Keratinocyte (primary cell): ENCODE measurements around the gene TRIP6. TPM values are rescaled to one million over a fixed set of nuclear protein-coding genes. Genes with fewer than 3 reads are reported as not detected.

Experiments used
- DNase-seq: peaks from one replicate; pipeline ENCODE4 v3.0.0-alpha.2; 2011; ENCODE audit warnings: low read depth, missing footprints, low spot score
- FAIRE-seq: peaks from 2 replicates; lab custom pipeline; 2011; peaks lifted over from hg19 to GRCh38; lab: Jason Lieb, UNC
- H2AFZ ChIP-seq: 2 replicates; pipeline ENCODE4 v1.6.0; 2012; ENCODE audit warnings: low read length, control low read depth, inconsistent platforms; ENCODE audit not compliant: control insufficient read depth
- H3K27ac ChIP-seq: 2 replicates; pipeline ENCODE4 v1.5.1; 2011; ENCODE audit warnings: low read length; ENCODE audit not compliant: control insufficient read depth, insufficient read depth
- H3K27me3 ChIP-seq: 3 replicates; pipeline ENCODE4 v1.6.0; 2011; ENCODE audit warnings: low read length; ENCODE audit not compliant: control insufficient read depth, insufficient read depth; ENCODE audit errors: extremely low read depth
- H3K36me3 ChIP-seq, 2 experiments: 2 replicates in 1 of 2; 3 replicates in 1 of 2; pipeline ENCODE4 v1.5.1; 2011; ENCODE audit warnings: low read length in 2 of 2, mild to moderate bottlenecking in 1 of 2; ENCODE audit not compliant: control insufficient read depth in 2 of 2, insufficient read depth in 2 of 2; ENCODE audit errors: extremely low read depth in 1 of 2
- H3K4me1 ChIP-seq: 3 replicates; pipeline ENCODE4 v1.5.1; 2011; ENCODE audit warnings: low read length; ENCODE audit not compliant: control insufficient read depth, insufficient read depth; ENCODE audit errors: extremely low read depth
- H3K4me2 ChIP-seq: 3 replicates; pipeline ENCODE4 v1.6.0; 2011; ENCODE audit warnings: low read depth, low read length; ENCODE audit not compliant: control insufficient read depth, insufficient read depth; ENCODE audit errors: extremely low read depth
- H3K4me3 ChIP-seq, 3 experiments: fragments of 200-600 bp in 1 of 3; sonication (generic) in 1 of 3; 2 replicates in 2 of 3; 3 replicates in 1 of 3; pipeline ENCODE4 v1.5.1; 2011 to 2016; ENCODE audit warnings: low read length in 3 of 3, mild to moderate bottlenecking in 3 of 3, control low read depth in 2 of 3, inconsistent platforms in 1 of 3, low read depth in 1 of 3, mixed read lengths in 1 of 3, mixed run types in 1 of 3, moderate library complexity in 1 of 3; ENCODE audit not compliant: control insufficient read depth in 2 of 3, insufficient read depth in 2 of 3; ENCODE audit errors: extremely low read depth in 1 of 3
- H3K79me2 ChIP-seq: 2 replicates; pipeline ENCODE4 v1.6.0; 2012; ENCODE audit warnings: low read length; ENCODE audit not compliant: control insufficient read depth, insufficient read depth
- H3K9ac ChIP-seq: 3 replicates; pipeline ENCODE4 v1.6.0; 2011; ENCODE audit warnings: low read length; ENCODE audit not compliant: control insufficient read depth, insufficient read depth; ENCODE audit errors: extremely low read depth
- H3K9me1 ChIP-seq: 3 replicates; pipeline ENCODE4 v1.6.0; 2011; ENCODE audit warnings: low read length; ENCODE audit not compliant: control insufficient read depth, insufficient read depth; ENCODE audit errors: extremely low read depth
- H3K9me3 ChIP-seq: 2 replicates; pipeline ENCODE4 v1.5.1; 2012; ENCODE audit warnings: low read depth, low read length; ENCODE audit not compliant: control insufficient read depth
- H4K20me1 ChIP-seq: 3 replicates; pipeline ENCODE4 v1.6.0; 2011; ENCODE audit warnings: low read length; ENCODE audit not compliant: control insufficient read depth, insufficient read depth; ENCODE audit errors: extremely low read depth
- CTCF ChIP-seq, 3 experiments: IDR thresholded peaks in 1 of 3; conservative IDR thresholded peaks in 1 of 3; optimal IDR thresholded peaks in 1 of 3; 2 replicates in 2 of 3; 3 replicates in 1 of 3; pipeline versions ENCODE3 to v1.5.1; 2011; ENCODE audit warnings: low read length in 3 of 3, mild to moderate bottlenecking in 3 of 3, moderate library complexity in 2 of 3, control low read depth in 1 of 3, inconsistent platforms in 1 of 3; ENCODE audit not compliant: insufficient read depth in 2 of 3; ENCODE audit errors: extremely low read depth in 1 of 3
- EZH2 ChIP-seq: IDR thresholded peaks from one replicate; pipeline ENCODE4 v1.6.1; 2012; ENCODE audit warnings: inconsistent platforms, mild to moderate bottlenecking, low read length, moderate library complexity
- dilution Hi-C: fragments of 300-500 bp; cut with MboI; formaldehyde crosslinking; loops from one replicate; pipeline ENCODE4 v1.7.0; 2020; ENCODE audit warnings: low sequenced_read_pairs; ENCODE audit not compliant: extremely low pct_ligation_motif_present
- polyA plus RNA-seq, 5 experiments: library from polyadenylated mRNA; depleted of rRNA in 3 of 5; stranded (reverse) in 3 of 5; stranded (forward) in 1 of 5; unstranded in 1 of 5; fragments of >200 nt; gene quantifications; 1 replicate in 1 of 5; 2 replicates in 3 of 5; 3 replicates in 1 of 5; pipeline versions ENCODE4 v1.2.1 to v1.2.3, GENCODE V29; 2011 to 2012; ENCODE audit warnings: missing spikeins in 2 of 5, low read depth in 1 of 5, low replicate concordance in 1 of 5

The TRIP6 gene
- polyA plus RNA-seq, 1 donor (not counting 4 experiments of a cell fraction or from before 2014, with no cell fraction given): 83.8 TPM

- Histone ChIP-seq H3K9ac (no peak overlapping the region), H3K4me2 (no peak overlapping the region), H3K79me2 (no peaks in the 10 kb centered on the region), H3K9me3 (no peaks in the 10 kb centered on the region), H4K20me1 (no peaks in the 10 kb centered on the region), H3K27me3 (peaks cover 46% of the 10 kb centered on the region), H3K27ac (no peak overlapping the region), H3K9me1 (no peaks in the 10 kb centered on the region), H3K36me3 (no peaks in the 10 kb centered on the region), H2AFZ (no peak overlapping the region), H3K4me3 (no peak overlapping the region), H3K4me1 (peaks cover 5% of the 10 kb centered on the region)
- TF ChIP-seq EZH2 (no peak), CTCF (optimal IDR thresholded peaks at IDR 0.05 in 1 of 3, IDR thresholded peaks at IDR 0.05 in 1 of 3, conservative IDR thresholded peaks at IDR 0.05 in 1 of 3; ENCODE audit: extremely low read depth in 1 of 3, insufficient read depth in 2 of 3, low read length in 3 of 3) (no peak)
- FAIRE-seq (no peak), DNase-seq (no peak)
- dilution Hi-C loops: no loop called here
These were observed 30.7 kb downstream of the TRIP6 start for GRCh38 chr7:100897772-100898454.

DNA sequence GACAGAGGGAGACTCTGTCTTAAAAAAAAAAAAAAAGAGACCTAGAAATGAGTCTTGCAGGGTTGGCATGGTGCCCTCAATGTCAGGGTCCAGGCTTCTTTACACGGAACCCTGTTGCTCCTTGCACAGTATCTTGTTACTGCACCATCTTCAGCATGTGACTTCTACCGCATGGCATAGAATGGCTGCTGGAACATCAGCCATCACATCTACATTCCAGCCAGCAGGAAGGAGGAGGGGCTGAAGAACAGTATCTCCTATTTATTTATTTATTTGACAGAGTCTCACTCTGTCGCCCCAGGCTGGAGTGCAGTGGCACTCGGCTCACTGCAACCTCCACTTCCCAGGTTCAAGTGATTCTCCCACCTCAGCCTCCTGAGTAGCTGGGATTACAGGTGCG lies 32.2 kb downstream of the TRIP6 start:
- no peak for FAIRE-seq
- no peak overlapping the region for H3K4me3 ChIP-seq
- no peaks in the 10 kb centered on the region for H4K20me1 ChIP-seq
- H3K36me3 ChIP-seq: no peaks in the 10 kb centered on the region
- H3K27ac ChIP-seq: no peak overlapping the region
- H3K9me1 ChIP-seq: no peaks in the 10 kb centered on the region
- no peaks in the 10 kb centered on the region for H3K9me3 ChIP-seq
- H3K79me2 ChIP-seq: no peaks in the 10 kb centered on the region
- H3K27me3 ChIP-seq: peaks cover 39% of the 10 kb centered on the region
- DNase-seq: no peak
- TF ChIP-seq CTCF (optimal IDR thresholded peaks at IDR 0.05 in 1 of 3, IDR thresholded peaks at IDR 0.05 in 1 of 3, conservative IDR thresholded peaks at IDR 0.05 in 1 of 3; ENCODE audit: extremely low read depth in 1 of 3, insufficient read depth in 2 of 3, low read length in 3 of 3) (no peak), EZH2 (no peak)
- dilution Hi-C loops: no loop called here
- no peak overlapping the region for H2AFZ ChIP-seq
- peaks cover 5% of the 10 kb centered on the region for H3K4me1 ChIP-seq
- H3K9ac ChIP-seq: no peak overlapping the region
- H3K4me2 ChIP-seq: no peak overlapping the region
